ENCODE results near the gene SNX21.
"Not testable (repeated sequence)": the region's sequence is repeated elsewhere in the genome, so short reads cannot be mapped to it uniquely, and the experiment has no call there.

The SNX21 gene

DNA sequence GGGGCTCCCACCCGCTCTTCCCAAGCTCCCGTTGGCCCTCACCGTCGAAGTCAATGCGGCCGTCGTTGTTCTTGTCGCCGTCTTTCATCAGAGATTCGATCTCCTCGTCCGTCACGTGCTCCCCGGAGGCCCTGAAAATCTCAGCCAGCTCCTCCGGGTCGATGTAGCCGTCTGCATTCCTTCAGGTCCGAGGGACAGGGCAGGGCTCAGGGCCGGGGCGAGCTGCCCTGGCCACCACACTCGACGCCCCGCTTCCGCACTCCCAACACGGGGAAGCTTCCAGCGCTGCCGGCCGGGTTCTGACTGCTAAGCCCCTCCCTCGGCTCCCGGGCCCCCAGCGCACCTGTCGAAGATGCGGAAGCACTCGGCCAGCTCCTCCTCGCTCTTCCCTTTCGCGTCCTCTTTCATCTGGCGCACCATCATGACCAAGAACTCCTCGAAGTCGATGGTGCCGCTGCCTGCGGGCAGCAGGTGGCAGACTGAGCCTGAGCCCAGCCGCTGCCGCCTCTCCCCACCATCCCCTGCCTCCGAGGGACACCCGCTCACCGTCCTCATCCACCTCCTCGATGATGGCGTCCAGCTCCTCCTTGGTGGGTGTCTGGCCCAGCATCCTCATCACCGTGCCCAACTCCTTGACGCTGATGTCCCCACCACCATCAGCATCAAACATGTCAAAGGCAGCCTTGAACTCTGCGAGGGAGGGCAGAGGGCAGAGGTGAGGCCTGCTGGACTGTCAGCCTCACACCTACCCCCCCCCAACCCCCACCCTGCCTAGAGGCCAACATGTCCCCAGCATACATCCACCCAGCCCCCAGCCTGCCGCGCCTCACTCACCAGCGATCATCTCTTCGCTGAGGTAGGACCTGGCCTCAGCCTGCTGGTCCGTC is 9.4 kb upstream of the SNX21 start:
- TF ChIP-seq, protein P1, sequence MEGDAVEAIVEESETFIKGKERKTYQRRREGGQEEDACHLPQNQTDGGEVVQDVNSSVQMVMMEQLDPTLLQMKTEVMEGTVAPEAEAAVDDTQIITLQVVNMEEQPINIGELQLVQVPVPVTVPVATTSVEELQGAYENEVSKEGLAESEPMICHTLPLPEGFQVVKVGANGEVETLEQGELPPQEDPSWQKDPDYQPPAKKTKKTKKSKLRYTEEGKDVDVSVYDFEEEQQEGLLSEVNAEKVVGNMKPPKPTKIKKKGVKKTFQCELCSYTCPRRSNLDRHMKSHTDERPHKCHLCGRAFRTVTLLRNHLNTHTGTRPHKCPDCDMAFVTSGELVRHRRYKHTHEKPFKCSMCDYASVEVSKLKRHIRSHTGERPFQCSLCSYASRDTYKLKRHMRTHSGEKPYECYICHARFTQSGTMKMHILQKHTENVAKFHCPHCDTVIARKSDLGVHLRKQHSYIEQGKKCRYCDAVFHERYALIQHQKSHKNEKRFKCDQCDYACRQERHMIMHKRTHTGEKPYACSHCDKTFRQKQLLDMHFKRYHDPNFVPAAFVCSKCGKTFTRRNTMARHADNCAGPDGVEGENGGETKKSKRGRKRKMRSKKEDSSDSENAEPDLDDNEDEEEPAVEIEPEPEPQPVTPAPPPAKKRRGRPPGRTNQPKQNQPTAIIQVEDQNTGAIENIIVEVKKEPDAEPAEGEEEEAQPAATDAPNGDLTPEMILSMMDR (IDR thresholded peaks at IDR 0.05; ENCODE audit: low read depth, low read length, missing control alignments) = peak; percentile 53
- no peak for DNase-seq (ENCODE audit: extremely low read depth, low read depth)
- H3K4me3 ChIP-seq (replicated peaks; ENCODE audit: low read depth, low read length) = no peak overlapping the region

DNA sequence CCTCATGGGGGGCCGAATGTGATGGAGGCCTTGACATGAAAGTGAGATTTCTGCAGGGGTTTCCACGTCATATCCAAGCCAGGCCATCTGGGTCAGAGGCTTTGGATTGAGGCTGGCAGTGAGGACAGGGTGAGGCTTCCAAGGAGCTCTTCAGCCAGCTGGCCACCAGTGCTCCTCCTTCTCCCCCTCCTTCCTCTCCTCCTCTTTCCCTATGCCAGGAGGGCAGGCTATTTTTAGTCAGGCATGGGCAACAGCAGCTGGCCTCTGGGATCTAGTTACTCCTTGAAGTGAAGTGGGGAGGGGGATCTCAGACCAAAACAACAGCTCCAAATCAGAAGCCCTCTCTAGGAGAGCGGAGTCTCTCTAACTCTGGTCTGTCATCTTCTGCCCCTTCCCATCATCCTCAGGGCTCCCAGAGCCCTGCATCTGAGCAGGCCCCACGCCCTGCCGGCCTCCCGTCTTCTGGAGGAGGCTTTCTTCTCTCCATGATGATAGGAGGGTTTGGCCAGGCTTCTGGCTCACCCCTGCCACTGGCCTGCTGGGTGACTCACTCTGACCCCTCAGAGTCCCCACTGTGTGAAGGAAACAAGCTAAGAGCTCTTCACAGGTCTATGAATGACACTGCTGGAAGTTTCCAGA is 7.1 kb upstream of the SNX21 start:
- no peak overlapping the region for H3K4me3 ChIP-seq (replicated peaks; ENCODE audit: low read depth, low read length)
- no peak for DNase-seq (ENCODE audit: extremely low read depth, low read depth)
- TF ChIP-seq, protein P1 (IDR thresholded peaks at IDR 0.05; ENCODE audit: low read depth, low read length, missing control alignments) = no peak

GRCh38 chr20:45827030-45827652 is 6.5 kb upstream of the SNX21 start, which contains the start of gene TNNC2:
TNNC2 (minus strand) TSS chr20:45827312; CDS start chr20:45827248, 64 bp downstream.
- DNase-seq (ENCODE audit: extremely low read depth, low read depth) = no peak
- no peak within 1 kb of the TSS for H3K4me3 ChIP-seq (replicated peaks; ENCODE audit: low read depth, low read length)
- TF ChIP-seq, protein P1 (IDR thresholded peaks at IDR 0.05; ENCODE audit: low read depth, low read length, missing control alignments) = no peak

- TF ChIP-seq, protein P1 (IDR thresholded peaks at IDR 0.05; ENCODE audit: low read depth, low read length, missing control alignments) = no peak
- no peak overlapping the region for H3K4me3 ChIP-seq (replicated peaks; ENCODE audit: low read depth, low read length)
These were observed 5.9 kb upstream of the SNX21 start for GRCh38 chr20:45827712-45828111.

DNA sequence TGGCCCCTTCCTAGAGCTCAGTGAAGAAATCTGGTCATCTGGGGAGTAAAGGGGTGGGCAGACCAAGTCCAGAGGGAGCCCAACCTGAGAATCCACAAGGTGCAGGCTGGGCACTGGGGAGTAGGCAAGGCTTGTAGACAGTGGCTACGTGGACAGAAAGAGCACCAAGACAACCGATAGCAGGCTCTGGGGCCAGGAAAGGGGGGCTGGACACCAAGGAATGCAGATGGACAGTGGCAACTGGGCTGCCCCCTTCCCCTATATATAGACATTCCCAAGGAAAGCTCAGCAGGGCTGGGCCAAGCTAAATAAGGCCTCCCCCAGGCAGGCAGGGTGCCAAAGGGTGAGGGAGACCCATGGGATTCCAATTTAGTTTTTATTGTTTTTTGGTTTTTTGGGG is 5.0 kb upstream of the SNX21 start:
- no peak overlapping the region for H3K4me3 ChIP-seq (replicated peaks; ENCODE audit: low read depth, low read length)
- TF ChIP-seq, protein P1 (IDR thresholded peaks at IDR 0.05; ENCODE audit: low read depth, low read length, missing control alignments) = no peak
- no peak for DNase-seq (ENCODE audit: extremely low read depth, low read depth)

More at GRCh38 chr20:45827712-45828111, 5.9 kb upstream of the SNX21 start:
- no peak for DNase-seq (ENCODE audit: extremely low read depth, low read depth)

DNA sequence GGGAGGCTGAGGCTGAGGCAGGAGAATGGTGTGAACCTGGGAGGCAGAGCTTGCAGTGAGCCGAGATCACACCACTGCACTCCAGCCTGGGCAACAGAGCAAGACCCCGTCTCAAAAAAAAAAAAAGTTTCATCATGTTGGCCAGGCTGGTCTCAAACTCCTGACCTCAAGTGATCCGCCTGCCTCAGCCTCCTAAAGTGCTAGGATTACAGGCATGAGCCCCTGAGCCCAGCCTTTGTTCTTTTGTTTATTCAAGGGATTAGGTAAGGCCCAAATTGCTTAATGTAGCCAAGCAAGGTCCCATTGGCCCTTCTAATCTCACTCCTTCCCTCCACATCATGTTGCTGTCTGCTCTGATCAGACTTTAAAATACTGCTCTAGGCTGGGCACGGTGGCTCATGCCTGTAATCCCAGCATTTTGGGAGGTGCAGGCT is 3.9 kb upstream of the SNX21 start:
- H3K4me3 ChIP-seq (replicated peaks; ENCODE audit: low read depth, low read length); DNase-seq (ENCODE audit: extremely low read depth, low read depth): not testable (repeated sequence)

- no peak overlapping the region for H3K4me3 ChIP-seq (replicated peaks; ENCODE audit: low read depth, low read length)
- DNase-seq (ENCODE audit: extremely low read depth, low read depth) = no peak
- TF ChIP-seq, protein P1 (IDR thresholded peaks at IDR 0.05; ENCODE audit: low read depth, low read length, missing control alignments) = no peak
These were observed 980 bp upstream of the SNX21 start for GRCh38 chr20:45832619-45833018.
